WERI-Rb-1 (cell line): ENCODE data around the gene CDH3.

Experiments used
- DNase-seq: peaks from one replicate; pipeline ENCODE4 v3.0.0-alpha.2; 2020
- H3K27ac ChIP-seq: fragments of 250-450 bp; sonication (Bioruptor Pico); 2 replicates; pipeline ENCODE4 v1.5.1; 2020; ENCODE audit warnings: mild to moderate bottlenecking, moderate library complexity
- H3K27me3 ChIP-seq: fragments of 250-450 bp; sonication (Bioruptor Pico); 2 replicates; pipeline ENCODE4 v1.5.1; 2021; ENCODE audit warnings: mild to moderate bottlenecking, low read depth, moderate library complexity; ENCODE audit not compliant: insufficient read depth, severe bottlenecking
- H3K36me3 ChIP-seq: fragments of 250-450 bp; sonication (Bioruptor Pico); 2 replicates; pipeline ENCODE4 v1.5.1; 2020; ENCODE audit warnings: mild to moderate bottlenecking, moderate library complexity
- H3K4me3 ChIP-seq: 2 replicates; pipeline ENCODE4 v1.5.1; 2011; ENCODE audit warnings: low read depth, mild to moderate bottlenecking, control low read depth, low read length
- H3K9me3 ChIP-seq: fragments of 250-450 bp; sonication (Bioruptor Pico); 2 replicates; pipeline ENCODE4 v1.5.1; 2021; ENCODE audit warnings: mild to moderate bottlenecking, moderate library complexity; ENCODE audit not compliant: severe bottlenecking
- CTCF ChIP-seq: IDR thresholded peaks from 2 replicates; pipeline ENCODE4 v1.5.1; 2011; ENCODE audit warnings: low read depth, mild to moderate bottlenecking, control low read depth, inconsistent platforms, low read length

CDH3 gene

GRCh38 chr16:68728523-68728922 lies 83.4 kb downstream of the CDH3 start:
- no peak for DNase-seq

GRCh38 chr16:68731637-68732036 lies 86.5 kb downstream of the CDH3 start:
- no peak overlapping the region for H3K4me3 ChIP-seq
- H3K36me3 ChIP-seq, result no peaks in the 10 kb centered on the region
- no peak overlapping the region for H3K27ac ChIP-seq
- TF ChIP-seq CTCF, result no peak
- no peaks in the 10 kb centered on the region for H3K9me3 ChIP-seq
- DNase-seq, result no peak
- H3K27me3 ChIP-seq, result no peaks in the 10 kb centered on the region

More at GRCh38 chr16:68728523-68728922, 83.4 kb downstream of the CDH3 start:
- Histone ChIP-seq H3K27ac (no peak overlapping the region), H3K9me3 (no peaks in the 10 kb centered on the region), H3K27me3 (no peaks in the 10 kb centered on the region), H3K36me3 (no peaks in the 10 kb centered on the region), H3K4me3 (no peak overlapping the region)
- TF ChIP-seq CTCF, result no peak

DNA sequence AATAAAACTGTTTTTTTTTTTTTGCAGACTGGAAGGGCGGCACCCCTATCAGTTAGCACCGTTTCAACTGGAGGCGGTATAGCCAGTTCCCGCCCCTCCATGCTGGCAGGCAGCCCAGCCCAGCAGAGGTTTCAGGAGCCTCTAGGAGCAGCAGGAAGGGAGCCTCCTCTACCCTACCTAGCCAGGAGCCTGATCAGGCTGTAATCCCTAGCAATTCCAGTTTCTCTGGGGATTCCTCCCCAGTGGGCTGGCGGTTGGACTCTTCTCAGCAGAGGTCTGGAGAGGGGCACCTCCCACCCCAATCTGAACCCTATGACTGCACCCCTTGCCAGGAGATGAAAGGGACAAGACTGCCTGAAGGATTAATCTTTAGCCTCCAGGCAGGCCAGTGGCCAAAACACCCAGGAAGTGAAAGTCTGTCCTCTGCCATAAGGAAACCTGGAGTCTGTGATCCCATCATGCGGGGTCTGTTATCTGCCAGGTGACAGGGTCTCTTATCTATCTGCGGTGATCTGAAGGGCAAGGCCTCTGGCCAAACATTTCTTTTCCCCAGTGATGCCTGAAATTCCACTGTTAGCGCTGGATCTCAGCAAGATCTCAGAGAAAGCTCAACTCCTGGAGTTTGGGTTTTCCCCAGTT lies 87.1 kb downstream of the CDH3 start:
- Histone ChIP-seq H3K27me3 (no peaks in the 10 kb centered on the region), H3K27ac (no peak overlapping the region), H3K4me3 (no peak overlapping the region), H3K36me3 (no peaks in the 10 kb centered on the region), H3K9me3 (no peaks in the 10 kb centered on the region)
- no peak for TF ChIP-seq CTCF
- DNase-seq, result peak; percentile 40

DNA sequence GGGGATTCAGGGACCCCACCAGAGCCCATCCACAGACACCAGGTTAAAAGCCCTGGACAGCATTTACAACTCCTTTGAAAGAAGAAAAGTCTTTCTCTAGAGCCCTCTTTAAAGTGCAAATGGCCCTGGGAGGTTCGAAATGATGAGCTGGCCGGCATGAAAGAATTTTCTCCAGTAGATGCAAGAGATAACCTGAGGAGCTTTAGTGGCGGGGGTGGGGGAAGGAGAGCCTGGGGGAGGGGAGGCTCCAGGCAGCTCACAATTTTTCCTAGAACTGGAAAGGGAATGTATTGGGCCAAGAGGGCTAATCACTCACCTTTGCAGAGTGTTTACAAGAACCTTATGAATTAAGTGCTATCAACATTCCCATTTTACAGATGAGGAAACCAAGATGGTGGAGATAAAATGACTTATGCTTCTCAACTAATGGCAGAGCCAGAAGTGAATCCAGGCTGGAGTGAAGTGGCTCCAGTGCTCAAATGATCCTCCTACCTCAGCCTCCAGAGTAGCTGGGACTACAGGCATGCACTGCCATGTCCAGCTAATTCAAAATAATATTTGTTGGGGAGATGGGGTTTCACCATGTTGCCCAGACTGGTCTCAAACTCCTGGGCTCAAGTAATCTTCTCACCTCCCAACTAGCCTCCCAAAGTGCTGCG lies 87.8 kb downstream of the CDH3 start:
- Histone ChIP-seq H3K4me3 (no peak overlapping the region), H3K27ac (no peak overlapping the region), H3K9me3 (no peaks in the 10 kb centered on the region), H3K36me3 (no peaks in the 10 kb centered on the region), H3K27me3 (no peaks in the 10 kb centered on the region)
- TF ChIP-seq CTCF, result no peak
- no peak for DNase-seq

DNA sequence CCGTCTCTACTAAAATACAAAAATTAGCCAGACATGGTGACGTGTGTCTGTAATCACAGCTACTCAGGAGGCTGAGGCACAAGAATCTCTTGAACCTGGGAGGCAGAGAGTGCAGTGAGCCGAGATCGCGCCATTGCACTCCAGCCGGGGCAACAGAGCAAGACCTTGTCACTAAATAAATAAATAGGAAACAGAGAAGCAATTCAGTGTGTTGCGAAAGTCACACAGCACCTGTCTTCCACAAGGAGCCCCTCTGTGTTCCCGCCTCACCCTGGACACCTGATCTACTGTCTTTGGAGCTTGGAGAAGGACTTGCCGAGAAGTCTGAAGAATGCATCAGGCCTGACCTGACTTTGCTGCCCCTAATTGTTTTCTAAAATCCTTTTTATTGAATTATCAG lies 88.5 kb downstream of the CDH3 start:
- TF ChIP-seq CTCF, result no peak
- H3K36me3 ChIP-seq, result no peaks in the 10 kb centered on the region
- H3K4me3 ChIP-seq, result no peak overlapping the region
- H3K27ac ChIP-seq, result no peak overlapping the region
- H3K27me3 ChIP-seq, result no peaks in the 10 kb centered on the region
- no peaks in the 10 kb centered on the region for H3K9me3 ChIP-seq
- DNase-seq, result no peak
